HCEC 1CT (cell line): ENCODE data around the gene WBP2NL.
A peak's percentile ranks its signal among the peaks of the same experiment; 100 is the strongest.
"Not testable (repeated sequence)": the region's sequence is repeated elsewhere in the genome, so short reads cannot be mapped to it uniquely, and the experiment has no call there.

Experiments used
- DNase-seq: peaks from one replicate; pipeline ENCODE4 v3.0.0-alpha.2; 2017

The WBP2NL gene, protein sequence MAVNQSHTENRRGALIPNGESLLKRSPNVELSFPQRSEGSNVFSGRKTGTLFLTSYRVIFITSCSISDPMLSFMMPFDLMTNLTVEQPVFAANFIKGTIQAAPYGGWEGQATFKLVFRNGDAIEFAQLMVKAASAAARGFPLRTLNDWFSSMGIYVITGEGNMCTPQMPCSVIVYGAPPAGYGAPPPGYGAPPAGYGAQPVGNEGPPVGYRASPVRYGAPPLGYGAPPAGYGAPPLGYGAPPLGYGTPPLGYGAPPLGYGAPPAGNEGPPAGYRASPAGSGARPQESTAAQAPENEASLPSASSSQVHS

DNA sequence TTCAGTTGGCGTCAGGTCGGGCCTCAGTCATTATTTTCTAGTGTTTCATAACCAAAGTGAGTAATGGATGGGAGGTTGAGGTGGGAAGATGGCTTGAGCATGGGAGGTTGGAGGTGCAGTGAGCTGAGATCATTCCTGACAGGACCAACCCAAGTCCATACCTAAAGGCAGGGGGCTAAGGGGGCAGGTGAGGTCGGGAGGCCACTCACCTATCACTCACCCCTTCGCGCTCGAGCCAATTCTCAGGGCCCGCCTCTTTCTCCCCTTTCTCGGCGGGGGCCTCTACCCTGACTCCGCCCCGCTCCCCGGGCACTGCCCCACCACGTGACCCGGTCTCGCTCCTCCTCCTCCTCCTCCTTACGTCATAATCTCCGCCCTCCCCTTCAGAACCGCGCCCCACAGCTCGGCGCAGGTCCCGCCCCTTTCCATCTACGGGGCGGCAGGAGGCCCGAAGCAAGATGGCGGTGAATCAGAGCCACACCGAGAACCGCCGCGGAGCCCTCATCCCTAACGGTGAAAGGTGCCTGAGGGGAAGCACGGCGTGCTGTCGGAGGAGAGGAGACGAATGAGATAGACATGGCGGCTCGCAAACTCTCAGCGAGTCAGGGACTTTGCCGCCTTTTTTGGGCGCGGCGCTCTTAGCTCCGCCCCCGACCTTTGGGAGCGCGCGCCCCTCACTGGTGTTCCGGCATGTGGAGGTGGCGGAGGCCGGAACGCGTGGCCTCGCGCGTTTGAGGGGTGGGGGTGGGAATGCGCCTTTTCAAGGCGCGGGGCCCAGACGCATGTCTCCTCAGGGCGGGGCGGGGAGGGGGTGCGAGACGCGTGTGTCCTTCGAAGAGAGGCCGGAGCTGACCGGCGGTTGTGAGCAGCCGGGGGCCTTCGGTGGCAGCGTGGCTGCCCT lies at the start of gene WBP2NL:
Gene WBP2NL, plus strand, starts transcription at position 428 of the 901 bp plus-strand sequence. Its CDS starts 31 bp downstream, at position 459.
- DNase-seq = no peak

DNA sequence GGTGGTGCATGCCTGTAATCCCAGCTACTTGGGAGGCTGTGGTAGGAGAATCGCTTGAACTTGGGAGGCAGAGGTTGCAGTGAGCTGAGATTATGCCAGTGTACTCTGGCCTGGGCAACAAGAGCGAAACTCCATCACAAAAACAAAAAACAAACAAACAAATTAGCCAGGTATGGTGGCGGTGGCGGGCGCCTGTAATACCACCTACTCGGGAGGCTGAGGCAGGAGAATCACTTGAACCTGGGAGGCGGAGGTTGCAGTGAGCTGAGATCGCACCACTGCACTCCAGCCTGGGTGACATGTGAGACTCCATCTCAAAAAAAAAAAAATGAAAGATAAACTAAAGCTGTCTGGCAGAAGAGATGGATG lies 49.7 kb upstream of the WBP2NL start:
- DNase-seq = not testable (repeated sequence)

DNA sequence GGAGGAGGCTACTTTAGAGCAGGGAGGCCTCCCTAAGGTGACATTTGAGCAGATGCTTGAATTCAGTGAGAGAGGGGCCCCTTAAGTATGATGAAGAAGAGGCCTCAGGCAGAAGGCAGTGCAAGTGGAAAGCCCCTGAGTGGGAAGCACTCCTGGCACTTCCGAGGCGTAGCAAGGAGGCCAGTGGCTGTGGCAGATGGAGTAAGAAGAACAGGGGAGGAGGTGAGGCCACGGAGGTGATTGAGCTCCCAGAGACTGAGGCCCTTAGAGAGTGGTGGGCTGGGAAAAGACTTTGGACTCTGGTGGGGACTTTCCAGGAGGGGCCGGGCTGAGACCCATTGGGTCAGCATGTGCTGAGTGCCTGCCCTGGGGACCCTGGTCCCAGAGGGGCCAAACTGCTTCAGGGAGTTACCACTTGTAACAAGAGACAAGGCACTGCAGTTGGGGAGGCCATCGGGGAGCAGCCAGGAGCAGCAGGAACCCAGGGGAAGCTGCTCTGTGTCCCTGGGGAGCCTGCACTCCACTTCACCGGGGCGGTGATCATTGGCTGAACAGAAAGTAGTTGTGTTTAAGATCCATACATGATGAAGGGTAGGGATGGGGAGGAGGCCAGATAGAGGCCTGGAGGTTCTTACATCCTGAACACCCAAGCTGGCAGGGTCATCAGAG lies 49.2 kb upstream of the WBP2NL start:
- DNase-seq = no peak

DNA sequence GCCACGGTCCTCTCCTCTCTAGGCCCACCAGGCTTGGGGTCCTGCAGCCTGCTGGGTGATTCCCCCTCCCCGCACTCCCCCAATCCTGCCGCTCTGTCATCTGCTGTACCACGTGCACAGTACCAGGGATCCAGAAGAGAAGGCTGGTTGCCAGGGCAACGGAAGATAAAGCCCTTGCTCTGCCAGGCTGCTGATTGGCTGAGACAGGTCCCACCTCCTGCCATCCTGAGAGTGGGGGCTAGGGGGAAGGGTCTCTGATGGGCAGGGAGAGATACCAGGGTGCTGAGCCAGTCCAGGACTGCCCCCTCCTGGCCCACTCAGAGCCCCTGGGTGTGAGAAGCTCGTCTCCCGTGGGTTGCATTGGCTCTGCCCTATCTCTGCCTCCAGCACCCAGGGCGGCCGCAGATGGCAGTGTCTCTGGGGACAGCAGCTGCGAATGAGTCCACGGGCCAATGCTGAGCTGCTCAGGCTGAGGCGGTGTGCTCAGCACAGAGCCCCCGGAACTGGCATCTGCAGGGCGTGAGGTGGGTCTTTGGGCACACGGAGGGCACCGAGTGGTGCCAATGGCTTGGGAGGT lies 46.6 kb upstream of the WBP2NL start, which contains the start of gene SMIM45:
Gene SMIM45, plus strand, starts transcription at position 253 of the 577 bp plus-strand sequence.
- no peak for DNase-seq

DNA sequence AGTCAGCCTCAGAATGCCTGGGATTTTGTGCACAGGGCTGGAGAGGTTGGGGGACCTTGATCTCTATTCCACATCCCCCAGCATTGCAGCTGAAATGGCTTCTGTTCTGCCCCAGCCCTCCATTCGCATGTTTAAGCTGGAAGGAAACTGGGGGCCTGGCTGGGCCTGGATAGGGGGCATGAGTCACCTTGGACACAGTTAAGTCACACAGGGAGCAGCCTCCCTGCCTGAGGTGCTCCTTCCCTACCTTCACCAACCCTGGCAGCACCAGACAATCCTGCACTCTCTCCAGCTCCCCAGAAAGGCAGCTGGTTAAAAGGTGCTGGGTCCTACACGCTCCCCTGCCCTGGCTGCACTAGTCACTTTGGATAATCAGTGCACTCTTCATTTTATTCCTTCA lies 45.9 kb upstream of the WBP2NL start:
- DNase-seq = no peak

DNA sequence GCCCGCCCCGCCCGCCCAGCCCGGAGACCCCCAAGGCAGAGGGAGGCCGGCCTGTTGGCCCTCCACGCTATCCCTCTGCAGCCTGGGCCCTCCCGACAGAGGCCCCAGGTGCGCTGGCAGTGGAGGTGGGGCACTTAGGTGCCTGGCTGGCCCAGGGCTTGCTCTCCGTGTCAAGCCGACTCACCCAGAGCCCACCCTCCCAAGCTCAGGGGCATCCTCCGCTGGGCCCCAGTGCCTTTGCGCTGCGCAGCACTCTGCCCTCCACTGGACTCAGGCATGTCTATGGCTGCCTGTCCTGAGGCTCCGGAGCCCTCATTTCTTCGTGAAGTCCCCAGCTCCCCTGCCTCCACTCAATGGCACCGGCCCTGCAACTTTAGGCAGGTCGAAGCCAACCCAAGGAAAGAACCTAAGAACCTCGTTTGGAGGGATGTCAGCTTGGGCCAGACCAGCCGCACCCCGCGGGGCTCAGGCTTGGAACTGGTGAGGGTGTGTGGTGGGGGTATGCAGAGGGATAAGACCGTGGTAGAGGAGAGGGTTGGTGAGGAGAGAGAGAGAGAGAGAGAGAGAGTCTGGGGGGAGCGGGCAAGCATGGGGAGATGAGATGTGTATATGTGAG lies 40.5 kb upstream of the WBP2NL start:
- DNase-seq = no peak

DNA sequence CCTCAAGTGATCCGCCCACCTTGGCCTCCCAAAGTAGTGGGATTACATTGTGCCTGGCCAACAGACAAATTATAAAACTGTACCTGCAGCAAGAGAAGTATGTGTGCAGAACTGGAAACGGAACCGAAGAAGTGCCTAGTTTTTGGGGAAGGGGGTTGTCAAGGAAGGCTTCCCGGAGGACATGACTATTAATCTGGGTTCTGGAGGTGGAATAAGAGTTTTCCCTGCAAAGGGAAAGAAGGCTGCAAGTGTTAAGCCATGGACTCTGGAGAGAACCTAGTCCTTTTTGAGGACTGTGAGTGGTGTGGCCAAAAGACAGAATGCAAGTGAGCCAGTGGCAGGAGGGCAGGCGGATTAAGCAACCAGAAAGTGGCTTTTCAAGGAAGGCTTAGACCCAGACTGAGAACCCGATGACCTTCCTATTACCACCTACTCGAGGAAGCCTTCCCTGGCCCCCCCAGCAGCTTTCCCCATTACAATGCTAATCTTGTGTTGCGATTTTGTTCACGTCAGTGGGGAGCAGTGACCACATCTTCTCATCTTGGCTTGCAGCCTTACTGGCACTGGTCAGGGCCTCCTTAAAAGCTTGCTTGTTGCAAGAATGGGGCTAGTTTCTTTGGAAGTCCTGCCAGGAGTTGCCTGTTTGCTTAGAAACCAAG lies 35.0 kb upstream of the WBP2NL start:
- DNase-seq = no peak

DNA sequence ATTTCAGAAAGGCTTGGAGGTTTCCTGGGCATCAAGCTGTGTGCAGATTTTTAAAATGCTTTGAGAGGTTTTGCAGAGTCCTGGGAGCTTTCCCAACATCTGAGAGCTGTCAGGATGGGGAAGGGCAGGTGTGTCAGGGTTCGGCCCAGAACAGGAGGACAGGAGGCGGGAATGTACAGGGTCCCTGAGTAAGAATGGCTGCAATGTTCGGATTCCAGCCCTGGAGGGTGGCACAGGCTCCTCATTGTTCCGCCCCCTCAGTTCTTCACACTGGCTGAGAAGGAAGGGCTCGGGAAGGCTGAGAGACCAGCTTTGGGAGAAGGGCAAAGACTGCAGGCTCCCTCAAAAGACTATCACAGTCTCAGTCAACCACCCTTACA lies 34.5 kb upstream of the WBP2NL start:
- DNase-seq = no peak

DNA sequence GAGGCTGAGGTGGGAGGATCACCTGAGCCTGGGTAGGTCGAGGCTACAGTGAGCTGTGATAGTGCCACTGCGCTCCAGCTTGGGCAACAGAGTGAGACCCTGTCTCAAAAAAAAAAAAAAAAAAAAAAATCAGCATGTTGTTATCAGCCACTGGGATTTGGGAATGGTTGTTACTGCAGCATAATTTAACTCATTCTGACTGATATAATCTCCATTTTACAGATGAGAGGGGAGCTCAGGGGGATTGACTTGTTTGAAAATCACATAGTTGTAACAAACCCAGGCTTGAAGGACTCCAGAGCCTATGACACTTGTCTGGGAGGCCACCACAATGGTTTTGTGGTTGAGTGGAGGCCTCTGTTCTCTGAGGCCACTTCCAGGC lies 32.4 kb upstream of the WBP2NL start:
- no peak for DNase-seq

DNA sequence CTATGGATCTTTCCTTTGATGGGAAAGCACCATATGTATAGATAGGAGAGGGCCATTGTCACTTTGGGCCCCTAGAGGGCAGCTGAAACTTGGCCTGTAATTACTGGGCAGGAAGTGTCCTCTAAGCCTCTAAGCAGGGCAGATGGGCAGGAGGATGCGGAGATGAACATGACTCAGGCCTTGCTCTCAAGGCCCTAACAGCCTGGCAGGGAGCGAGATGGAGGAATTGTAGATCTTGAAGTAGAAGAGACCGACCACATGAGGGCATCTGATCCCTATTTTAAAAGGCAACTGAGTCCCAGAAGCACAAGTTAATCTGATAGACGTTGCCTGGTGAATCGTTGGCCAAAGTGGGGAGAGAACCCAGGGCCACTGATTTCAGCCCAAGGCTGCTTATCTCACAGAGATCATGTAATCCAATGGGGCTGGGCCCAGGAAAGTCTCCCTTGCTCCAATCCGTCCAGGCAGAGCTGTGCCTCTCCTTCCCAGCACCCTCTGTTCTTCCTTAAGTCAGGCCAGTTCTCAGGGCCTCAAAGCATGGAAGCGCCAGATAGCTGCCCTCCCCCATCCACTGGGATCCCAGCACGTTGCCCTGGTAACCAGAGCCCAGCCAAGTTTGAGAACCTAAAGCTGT lies 31.9 kb upstream of the WBP2NL start:
- DNase-seq = peak; percentile 92

DNA sequence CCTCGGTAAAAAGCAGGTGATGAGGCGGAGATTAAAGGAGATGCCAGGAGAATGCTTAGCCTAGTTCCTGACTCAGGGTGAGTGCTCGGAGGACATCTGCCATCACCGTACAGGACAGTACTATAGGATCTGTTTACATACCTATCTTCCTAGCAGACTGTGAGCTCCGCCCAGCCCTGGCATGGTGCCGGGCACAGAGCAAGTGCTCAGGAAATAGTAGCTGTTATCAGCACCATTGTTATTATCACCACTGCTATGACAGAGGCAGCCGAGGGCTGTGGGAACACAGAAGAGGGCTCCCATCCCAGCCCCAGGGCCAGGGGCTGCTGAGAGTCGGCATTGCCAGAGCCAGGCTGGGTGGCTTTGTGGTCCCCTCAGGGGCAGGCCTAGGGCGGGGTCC lies 30.0 kb upstream of the WBP2NL start:
- no peak for DNase-seq

DNA sequence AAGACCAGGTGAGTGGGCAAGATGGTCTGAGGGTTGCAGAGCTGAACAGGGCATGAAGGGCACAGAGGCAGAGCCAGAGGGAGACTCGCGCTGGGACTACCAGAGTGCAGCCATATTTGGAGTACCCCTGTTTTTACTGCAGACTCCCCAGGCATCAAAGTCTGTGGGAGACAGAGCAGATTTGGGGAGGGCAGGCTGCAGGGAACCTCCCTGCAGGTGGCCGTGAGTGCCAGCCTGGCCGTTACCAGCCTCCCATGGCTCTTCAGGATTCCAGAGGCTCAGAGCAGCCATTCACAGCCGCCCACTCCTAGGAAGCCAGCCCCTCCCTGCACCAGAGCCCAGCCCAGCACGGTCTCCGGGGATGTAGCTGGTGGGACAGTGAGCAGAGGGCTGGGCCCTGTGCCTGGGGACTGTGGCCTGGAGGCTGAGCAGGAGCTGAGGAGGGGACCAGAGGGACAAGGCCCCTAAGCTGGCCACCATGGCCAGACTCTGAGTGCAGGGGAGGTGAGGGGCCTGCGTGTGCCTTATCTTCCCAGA lies 29.4 kb upstream of the WBP2NL start, which contains the start of gene SEPTIN3:
Gene SEPTIN3, plus strand, starts transcription at position 334 of the 537 bp plus-strand sequence. CDS start 2,050 bp downstream, outside the sequence.
- DNase-seq = no peak

DNA sequence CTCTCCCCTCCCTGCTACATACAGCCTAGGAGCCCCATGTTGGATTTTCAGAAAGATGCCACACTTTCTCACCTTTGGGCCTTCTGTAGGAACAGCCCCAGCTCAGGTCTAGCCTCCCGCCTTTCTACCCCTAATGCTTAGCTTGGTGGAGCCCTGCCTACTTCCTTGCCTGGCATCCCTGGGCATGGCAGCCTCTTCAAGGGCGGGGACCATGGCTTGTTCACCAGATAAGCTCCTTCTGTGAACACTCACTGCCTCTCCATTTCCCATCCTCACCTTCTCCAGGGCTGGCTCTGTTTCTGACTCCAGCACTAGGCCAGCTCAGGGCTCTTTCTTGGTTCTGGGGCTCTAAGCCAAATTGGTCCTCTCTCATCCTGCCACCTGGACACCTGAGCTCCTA lies 28.0 kb upstream of the WBP2NL start:
- no peak for DNase-seq

DNA sequence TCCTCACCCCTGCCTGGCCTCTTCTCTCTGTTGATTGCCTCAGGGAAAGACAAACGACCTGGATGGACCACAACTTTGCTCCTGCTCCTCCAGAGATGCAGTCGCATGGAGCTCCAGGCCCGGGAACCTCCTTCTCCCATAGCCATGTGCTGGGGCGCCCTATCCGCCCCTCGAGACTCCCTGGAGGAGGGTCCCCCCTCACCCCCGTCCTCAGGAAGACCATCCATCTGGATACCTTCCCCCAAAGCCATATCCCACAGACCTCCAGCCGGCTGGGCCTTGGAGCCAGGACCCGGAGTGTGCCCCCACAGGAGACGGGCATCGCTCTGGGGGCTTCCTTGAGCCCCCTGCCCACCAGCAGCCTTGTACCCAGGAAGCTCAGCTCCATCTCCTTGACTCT lies 27.2 kb upstream of the WBP2NL start:
- no peak for DNase-seq

DNA sequence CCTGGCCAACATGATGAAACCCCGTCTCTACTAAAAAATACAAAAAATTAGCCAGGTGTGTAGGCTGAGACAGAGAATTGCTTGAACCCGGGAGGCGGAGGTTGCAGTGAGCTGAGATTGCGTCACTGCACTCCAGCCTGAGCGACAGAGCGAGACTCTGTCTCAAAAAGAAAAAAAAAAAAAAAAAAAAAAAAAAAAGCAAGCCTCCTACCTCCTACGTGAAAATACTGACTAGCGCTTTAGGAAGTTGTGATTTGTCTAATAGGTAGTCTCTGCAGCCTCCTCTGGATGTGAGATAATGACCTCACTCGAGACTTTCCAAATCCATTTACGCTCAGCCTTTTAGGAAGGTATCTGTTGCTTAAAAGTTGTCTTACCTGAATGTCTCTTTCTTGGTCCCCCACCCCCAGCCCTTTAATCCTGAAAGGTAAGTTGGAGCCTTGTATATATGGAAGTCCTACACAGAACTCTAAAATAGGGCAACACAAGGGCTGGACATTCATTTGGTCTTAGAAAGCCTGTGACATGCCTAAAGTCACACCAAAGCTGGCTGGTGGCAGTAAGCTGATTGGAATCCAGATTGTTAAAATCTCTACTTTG lies 23.8 kb upstream of the WBP2NL start:
- no peak for DNase-seq

DNA sequence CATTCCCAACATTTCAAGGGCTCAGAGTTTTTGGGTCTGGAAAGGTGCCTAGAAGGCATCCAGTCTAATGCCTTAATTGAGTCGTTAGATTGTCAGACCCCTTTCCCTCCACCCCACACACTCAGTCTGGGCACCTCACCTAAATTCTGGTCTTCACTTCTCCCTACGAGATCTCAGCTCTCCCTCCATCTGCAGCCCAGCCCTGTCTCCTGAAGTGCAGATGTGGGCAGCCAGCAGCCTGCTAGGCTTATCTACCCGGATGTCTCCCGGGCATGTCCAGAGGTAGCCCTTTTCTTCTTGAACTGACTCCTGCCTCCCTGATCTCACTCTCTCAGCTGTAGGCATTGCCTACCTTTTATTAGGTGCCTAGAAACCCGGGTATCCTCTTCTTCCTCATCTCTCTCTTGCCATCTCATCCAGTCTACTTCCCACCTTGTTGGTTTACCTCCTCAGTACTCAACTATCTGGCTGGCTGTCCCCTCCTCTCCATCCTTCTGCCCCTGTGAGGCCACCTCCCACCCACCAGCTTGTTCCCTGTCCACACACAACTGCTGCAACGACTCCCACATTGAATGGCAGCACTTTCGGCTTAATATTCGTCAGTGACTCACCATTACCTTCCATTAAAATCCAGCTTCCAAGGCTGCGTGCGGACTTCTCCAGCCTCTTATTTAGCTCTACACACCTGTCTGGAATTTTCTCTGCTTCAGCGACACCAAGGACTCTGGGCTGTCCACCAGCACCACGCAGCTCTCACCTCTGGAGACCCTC lies 23.1 kb upstream of the WBP2NL start:
- DNase-seq = no peak

DNA sequence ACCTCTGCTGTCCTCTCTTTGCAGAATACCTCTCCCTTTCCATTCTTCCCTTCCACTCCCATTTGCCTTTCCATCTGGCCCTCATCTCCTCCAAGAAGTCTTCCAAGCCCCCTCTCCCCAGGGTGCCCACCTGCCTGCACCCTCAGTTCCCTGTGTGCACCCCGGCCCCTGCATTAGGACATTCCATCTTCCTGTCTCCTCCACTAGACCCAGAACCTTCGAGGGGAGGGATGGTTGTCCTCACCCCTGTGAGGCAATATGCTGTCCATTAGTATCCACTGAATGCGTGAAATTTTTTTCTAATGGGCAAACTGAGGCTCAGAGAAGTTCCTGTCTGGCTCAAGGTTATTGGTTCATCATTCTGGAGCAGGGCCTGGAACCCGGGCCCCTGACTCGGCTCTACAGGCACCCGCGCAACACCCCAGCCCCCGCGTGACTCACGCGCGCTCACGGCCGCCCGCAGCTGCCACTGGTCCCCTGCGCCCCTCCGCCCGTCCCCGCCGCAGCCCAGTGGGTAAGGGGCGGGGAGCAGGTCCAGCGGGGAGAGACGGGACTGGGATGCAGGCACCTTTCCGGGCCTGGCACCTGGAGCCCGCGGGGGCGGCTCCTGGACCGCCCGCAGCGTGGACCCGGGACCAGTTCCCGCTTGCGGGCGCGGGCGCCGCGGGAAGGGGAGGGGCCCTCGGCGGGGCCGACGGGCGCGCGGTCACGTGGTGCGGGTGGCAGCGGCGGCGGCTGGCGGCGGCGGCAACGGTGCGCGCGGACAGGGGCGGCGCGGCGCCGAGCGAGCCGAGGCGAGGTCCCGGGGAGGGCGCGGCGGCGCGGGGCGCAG lies 22.3 kb upstream of the WBP2NL start:
- DNase-seq = no peak

DNA sequence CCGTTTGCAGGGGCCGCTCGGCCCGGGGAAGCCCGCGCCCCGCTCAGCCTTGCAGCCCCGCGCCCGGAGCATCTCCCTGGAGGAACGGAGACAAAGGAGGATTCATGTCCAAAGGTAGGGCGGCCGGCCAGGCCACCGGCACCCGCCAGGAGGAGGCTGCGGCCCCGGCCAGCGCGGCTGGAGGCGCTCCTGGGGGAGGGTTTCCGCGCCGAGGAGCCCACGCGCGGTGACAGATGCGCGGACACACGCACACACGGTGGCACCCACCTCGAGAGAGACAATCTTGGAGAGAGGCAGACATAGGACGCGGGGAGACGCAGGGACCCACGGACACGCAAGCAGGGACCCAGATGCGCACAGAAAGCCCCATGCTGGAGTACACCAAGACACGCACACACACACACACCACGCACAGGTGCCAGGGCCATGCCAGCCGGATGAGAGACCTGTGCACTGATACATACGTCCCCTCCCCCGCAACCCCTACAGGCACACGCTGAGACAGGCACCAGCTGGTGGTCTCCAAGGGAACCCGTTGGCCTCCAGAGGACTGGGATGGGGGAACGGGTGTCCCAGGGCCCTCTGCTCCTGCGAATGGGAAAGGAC lies 21.5 kb upstream of the WBP2NL start:
- DNase-seq = no peak

DNA sequence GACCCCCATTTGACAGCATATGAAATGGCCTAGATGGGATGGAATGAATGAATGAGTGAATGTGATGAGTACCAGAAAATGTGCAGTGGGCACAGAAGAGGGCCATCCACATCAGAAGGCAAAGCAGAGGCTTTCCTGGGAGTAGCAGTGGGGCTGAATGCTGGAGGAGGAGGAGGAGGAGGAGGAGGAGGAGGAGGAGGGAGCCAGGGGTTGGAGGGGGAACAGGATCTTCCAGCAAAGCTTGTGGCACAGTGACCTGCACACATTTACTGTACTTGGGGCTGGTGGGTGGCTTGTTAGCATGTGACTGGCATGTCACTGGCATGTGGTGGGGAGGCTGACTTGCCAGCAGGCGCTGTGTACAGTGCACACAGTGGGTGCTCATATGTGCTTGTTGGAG lies 19.9 kb upstream of the WBP2NL start:
- no peak for DNase-seq
